Measurements from ENCODE around the gene TNNI2.
"Not testable (repeated sequence)": the region's sequence is repeated elsewhere in the genome, so short reads cannot be mapped to it uniquely, and the experiment has no call there.

GRCh38 chr11:1874441-1875092 is 35.8 kb downstream of the TNNI2 start:
- not testable (repeated sequence) for TF ChIP-seq CTCF (IDR thresholded peaks at IDR 0.05; ENCODE audit: poor library complexity); EZH2 (IDR thresholded peaks at IDR 0.05; ENCODE audit: borderline replicate concordance)

Data from hepatocyte (in vitro differentiated cells).